Limb (tissue), 2 donors: Measurements from ENCODE around the gene SAMD4B.

Experiments used
- DNase-seq, 2 donors: peaks; one replicate each; pipeline ENCODE4 v3.0.0-alpha.2; 2016; ENCODE audit errors: extremely low spot score in 2 of 2

Gene SAMD4B

DNA sequence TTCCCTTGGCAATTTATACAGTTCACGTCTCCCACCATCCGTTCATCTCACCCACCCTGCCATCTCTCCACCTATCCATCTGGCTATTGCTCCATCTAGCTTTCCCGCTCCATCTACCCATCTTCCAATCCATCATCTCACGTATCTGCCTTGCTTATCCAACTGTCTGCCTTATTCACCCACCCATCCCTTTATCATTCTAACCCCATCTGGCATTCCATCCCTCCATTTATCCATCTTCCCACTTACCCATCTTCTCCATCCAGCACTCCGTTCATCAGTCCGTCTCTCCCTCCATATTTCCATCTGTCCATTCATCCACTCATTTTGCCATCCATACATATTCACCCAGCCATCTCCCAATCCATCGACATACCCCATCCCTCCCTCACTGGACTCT lies 83.5 kb downstream of the SAMD4B start:
- no peak for DNase-seq

DNA sequence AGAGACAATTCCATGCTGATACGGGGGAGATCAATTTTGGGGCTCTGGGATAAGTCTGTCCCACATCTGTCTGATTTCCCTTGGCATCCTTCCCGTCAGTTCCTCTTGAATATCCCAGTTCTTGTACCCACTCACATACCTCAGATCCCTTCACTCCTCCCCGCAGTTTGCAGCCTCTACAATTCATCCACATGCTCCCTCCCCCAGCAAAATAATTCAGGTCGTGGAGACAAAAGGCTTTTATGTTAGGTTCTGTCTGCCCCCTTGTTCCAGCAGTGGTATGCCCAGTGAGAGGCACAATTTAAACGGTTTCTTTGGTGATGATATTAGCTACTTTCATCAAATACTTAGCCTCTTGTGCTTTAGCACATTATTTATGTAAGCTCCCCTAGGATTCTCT lies 83.9 kb downstream of the SAMD4B start:
- no peak for DNase-seq

DNA sequence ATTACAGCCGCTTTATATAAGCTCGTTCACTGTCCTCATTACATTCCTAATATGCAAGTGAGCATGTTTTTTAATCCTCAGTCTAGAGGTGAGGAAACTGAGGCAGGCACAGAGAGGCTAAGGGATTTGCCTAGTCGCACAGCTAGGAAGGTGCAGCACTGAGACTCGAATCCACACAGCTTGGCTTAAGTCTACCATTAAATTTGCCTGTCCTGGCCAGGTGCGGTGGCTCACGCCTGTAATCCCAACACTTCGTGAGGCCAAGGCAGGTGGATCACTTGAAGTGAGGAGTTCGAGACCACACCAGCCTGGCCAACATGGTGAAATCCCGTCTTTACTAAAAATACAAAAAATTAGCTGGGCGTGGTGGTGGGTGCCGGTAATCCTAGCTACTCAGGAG lies 85.5 kb downstream of the SAMD4B start:
- DNase-seq = no peak

DNA sequence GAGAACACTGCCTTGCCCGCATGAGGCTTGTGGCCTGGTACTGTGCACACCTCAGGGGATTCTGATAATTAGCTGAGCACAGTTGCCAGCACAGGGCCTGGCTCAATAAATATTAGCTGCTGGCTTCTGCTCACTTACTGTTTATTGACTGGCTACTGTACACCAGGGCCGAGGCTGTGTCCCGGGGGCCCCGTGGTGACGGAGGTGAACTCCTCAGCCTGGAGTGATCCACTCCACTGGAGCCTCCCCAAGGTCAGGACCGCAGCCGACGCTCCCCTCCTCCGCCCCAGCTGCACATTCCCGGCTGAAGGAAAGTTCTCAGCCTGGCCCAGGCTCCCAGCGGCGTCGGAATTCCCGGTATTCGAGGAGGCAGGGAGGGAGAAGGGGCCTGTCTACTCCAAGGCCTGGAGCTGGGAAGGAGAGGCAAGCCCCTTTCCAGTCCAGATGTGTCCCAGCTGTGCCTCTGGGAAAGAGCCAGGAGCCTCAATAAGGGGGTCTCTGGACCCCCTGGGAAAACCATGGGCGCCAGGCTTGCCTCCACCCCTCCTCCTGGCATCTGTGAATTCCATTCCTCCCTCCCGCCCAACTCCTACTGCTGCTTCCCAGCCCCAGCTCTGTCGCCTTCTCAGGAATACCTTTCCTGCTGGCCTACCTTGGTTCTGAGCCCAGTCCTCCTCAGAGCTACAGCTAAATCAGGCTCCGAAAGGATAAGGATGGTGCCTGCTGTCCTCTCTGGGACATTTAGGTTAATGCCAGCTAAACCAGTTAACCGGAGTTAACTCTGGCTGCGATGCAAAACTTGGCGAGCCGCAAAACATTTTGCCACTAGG lies 86.3 kb downstream of the SAMD4B start:
- peak; percentile 87 to 88 for DNase-seq

DNA sequence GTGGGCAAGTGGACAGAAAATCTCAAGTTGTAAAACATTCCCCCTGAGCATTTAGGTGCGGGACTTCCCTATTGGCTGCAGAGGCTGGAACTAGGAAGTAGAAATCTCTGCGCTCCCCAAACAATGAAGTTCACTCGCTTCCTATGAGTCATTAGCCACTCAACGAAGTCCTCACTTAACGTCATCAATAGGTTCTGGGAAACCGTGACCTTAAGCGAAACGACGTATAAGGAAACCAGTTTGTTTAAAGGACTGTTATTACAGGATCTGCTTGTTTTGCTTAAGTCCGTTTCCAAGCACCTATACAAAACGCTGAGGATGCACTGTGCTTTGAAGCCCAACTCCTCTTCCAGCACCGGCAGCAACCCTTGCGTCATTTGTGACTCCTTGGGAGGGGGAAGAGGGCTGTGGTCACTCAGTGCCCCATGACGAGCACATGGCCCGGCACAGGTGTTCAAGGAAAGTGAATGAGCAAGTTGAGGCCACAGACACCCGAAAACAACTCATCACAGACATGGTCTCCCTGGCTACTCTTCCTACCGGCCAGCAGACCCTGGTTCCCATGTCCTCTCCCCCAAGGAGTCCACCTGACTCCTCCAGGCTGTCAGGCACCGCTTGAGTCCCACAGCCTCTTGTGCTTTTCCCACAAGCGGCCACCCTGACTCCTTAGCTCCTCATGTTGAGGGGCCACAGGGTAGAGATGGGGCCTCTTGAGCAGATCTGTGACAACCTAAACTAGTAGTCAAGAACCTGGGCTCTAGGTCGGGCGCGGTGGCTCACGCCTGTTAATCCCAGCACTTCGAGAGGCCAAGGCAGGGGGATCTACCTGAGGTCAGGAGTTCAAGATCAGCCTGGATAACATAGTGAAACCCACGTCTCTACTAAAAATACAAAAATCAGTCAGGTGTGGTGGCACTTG lies 88.7 kb downstream of the SAMD4B start:
- DNase-seq = no peak

DNA sequence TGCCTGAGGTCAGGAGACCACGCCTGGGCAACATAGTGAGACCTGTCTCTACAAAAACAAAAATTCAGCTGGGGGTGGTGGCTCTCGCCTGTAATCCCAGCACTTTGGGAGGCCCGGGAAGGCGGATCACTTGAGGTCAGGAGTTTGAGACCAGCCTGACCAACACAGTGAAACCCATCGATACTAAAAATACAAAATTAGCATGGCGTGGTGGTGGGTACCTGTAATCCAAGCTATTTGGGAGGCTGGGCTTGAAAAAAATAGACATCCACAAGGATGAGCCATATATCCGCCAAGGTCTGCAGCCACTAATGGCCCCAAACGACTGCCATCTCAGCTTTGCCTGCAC lies 90.4 kb downstream of the SAMD4B start:
- DNase-seq = no peak

DNA sequence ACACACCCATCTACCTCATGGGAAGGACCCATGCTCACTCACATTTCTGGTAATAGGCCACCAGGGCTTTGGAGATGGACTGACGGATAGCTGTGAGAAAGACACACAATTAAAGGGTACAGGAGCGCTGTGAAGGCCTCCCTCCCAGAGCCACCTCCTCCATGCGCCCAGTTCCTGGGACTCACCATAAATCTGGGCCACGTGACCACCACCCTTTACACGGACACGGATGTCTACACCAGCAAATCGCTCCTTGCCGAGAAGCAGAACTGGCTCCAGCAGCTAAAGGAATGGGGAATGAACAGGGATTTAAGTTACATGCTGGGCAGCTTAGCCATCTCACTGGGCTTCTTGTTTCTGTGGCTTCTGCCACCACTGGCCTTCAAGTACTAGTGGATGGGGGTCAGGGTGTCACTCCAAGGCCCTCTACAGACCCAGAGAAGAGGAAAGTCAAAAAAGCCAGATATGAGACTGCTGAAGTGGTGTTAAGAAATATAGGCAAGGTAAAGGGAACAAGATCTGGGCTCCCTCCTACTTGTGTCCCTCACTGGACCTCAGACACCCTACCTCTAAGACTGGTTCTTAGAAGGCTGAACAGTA lies 91.4 kb downstream of the SAMD4B start:
- DNase-seq = no peak

DNA sequence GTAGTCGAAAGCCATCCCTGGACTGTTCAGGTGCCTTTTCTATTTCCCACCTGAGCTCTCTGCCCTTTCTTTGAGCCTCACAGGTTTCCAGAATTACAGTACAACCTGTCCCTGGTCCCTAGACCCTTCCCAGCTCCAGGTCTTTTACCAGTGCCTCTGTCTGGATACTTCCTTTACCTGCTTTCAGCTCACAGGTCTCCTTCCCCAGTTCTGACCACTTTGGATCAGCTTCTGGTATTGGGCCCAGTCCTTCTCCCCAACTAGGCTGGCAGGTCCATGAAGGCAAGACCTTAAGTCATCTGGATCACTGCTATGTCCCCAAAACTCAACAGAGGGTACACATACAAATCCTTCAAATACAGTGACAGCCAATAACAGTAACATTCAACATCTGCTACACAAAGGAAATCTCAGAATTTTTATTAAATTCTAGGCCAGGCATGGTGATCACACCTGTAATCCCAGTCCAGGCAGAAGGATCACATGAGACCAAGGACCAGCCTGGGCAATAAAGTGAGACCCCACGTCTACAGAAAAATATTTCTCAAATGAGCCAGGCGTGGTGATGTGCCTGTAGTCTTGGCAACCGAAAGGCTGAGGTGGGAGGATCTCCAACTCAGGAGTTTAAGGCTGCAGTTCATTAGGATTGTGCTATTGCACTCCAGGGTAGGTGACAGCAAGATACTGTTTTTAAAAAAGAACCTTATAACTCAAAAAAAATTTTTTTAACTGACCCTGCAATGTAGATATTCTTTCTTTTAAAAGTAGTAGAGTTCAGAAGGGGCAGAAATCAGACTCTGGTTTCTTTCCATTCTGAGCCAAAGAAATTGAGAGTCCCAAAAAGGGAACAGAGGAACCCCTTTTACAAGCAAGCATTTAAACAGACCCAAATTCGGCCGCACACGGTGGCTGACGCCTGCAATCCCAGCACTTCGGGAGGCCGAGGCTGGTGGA lies 92.2 kb downstream of the SAMD4B start:
- DNase-seq = no peak
